UCSD-AML1 (cell line): Measurements from ENCODE around the gene MYD88.
"Not testable (repeated sequence)": the region's sequence is repeated elsewhere in the genome, so short reads cannot be mapped to it uniquely, and the experiment has no call there.

Experiments
- DNase-seq: peaks from one replicate; lab custom pipeline; 2025; ENCODE audit not compliant: unreplicated experiment; lab: John Stamatoyannopoulos, UW

MYD88 gene

GRCh38 chr3:38141173-38141951, 2.9 kb downstream of the MYD88 start:
- DNase-seq = no peak

- DNase-seq = no peak
These were observed 3.5 kb downstream of the MYD88 start for GRCh38 chr3:38141952-38142273.

- no peak for DNase-seq
These were observed 4.5 kb downstream of the MYD88 start for GRCh38 chr3:38142959-38143358.

GRCh38 chr3:38143511-38143910, 5.0 kb downstream of the MYD88 start:
- DNase-seq = no peak

- no peak for DNase-seq
These were observed 8.0 kb downstream of the MYD88 start for GRCh38 chr3:38146504-38146903.

GRCh38 chr3:38147421-38147820, 9.0 kb downstream of the MYD88 start:
- no peak for DNase-seq

- DNase-seq = no peak
These were observed 9.9 kb downstream of the MYD88 start for GRCh38 chr3:38148311-38148882.

GRCh38 chr3:38149708-38150107, 11.2 kb downstream of the MYD88 start:
- DNase-seq = peak; percentile 39

GRCh38 chr3:38150780-38151528, 12.5 kb downstream of the MYD88 start:
- no peak for DNase-seq

GRCh38 chr3:38151667-38152265, 13.3 kb downstream of the MYD88 start:
- no peak for DNase-seq

- DNase-seq = no peak
These were observed 14.1 kb downstream of the MYD88 start for GRCh38 chr3:38152609-38153008.

- no peak for DNase-seq
These were observed 14.8 kb downstream of the MYD88 start for GRCh38 chr3:38153221-38153620.

GRCh38 chr3:38154033-38154494, 15.6 kb downstream of the MYD88 start:
- DNase-seq = no peak

GRCh38 chr3:38154625-38155255, 16.3 kb downstream of the MYD88 start:
- no peak for DNase-seq

GRCh38 chr3:38155825-38156224, 17.4 kb downstream of the MYD88 start:
- DNase-seq = no peak

- no peak for DNase-seq
These were observed 18.7 kb downstream of the MYD88 start for GRCh38 chr3:38157117-38157516.

- no peak for DNase-seq
These were observed 19.1 kb downstream of the MYD88 start for GRCh38 chr3:38157595-38157994.

- DNase-seq = no peak
These were observed 20.0 kb downstream of the MYD88 start for GRCh38 chr3:38158472-38158871.

GRCh38 chr3:38160704-38161103, 22.2 kb downstream of the MYD88 start:
- DNase-seq = not testable (repeated sequence)

- DNase-seq = no peak
These were observed 24.8 kb downstream of the MYD88 start for GRCh38 chr3:38163117-38163840.
